Activated T-cell treated with anti-CD3 and anti-CD28 coated beads, Interleukin-2, amount 50 U/mL, for 48 hours (primary cell): ENCODE results near the gene SYTL3.
A peak's percentile ranks its signal among the peaks of the same experiment; 100 is the strongest.
"Not testable (repeated sequence)": the region's sequence is repeated elsewhere in the genome, so short reads cannot be mapped to it uniquely, and the experiment has no call there.

Experiments used
- DNase-seq, 2 experiments: peaks; one replicate each; pipeline ENCODE4 v3.0.0-alpha.2; 2020

SYTL3 gene

GRCh38 chr6:158694913-158695312 lies 45.1 kb downstream of the SYTL3 start:
- no peak for DNase-seq

- DNase-seq = no peak
Observed at GRCh38 chr6:158697811-158698210, 48.0 kb downstream of the SYTL3 start.

GRCh38 chr6:158698931-158699330 lies 49.1 kb downstream of the SYTL3 start:
- peak; percentile 47 to 52 for DNase-seq

- DNase-seq = not testable (repeated sequence)
Observed at GRCh38 chr6:158701268-158701667, 51.4 kb downstream of the SYTL3 start.

GRCh38 chr6:158703111-158703836 lies 53.4 kb downstream of the SYTL3 start:
- DNase-seq = no peak

- DNase-seq = peak; percentile 84 to 88
Observed at GRCh38 chr6:158703837-158704822, 54.3 kb downstream of the SYTL3 start.

GRCh38 chr6:158705386-158706126 lies 55.7 kb downstream of the SYTL3 start:
- no peak for DNase-seq

- DNase-seq = no peak
Observed at GRCh38 chr6:158706369-158706982, 56.6 kb downstream of the SYTL3 start.

- no peak for DNase-seq
Observed at GRCh38 chr6:158707120-158707820, 57.4 kb downstream of the SYTL3 start.

- no peak for DNase-seq
Observed at GRCh38 chr6:158707821-158708195, 58.0 kb downstream of the SYTL3 start.

- peak in 1 of 2 experiments; percentile 2 for DNase-seq
Observed at GRCh38 chr6:158708239-158708638, 58.4 kb downstream of the SYTL3 start.

- DNase-seq = no peak
Observed at GRCh38 chr6:158709809-158710208, 60.0 kb downstream of the SYTL3 start.

GRCh38 chr6:158711264-158711663 lies 61.4 kb downstream of the SYTL3 start:
- peak in 1 of 2 experiments; percentile 10 for DNase-seq

- no peak for DNase-seq
Observed at GRCh38 chr6:158713469-158713868, 63.6 kb downstream of the SYTL3 start.

- DNase-seq = no peak
Observed at GRCh38 chr6:158714706-158715105, 64.9 kb downstream of the SYTL3 start.

GRCh38 chr6:158715330-158716311 lies 65.8 kb downstream of the SYTL3 start:
- no peak for DNase-seq

GRCh38 chr6:158717341-158718330 lies 67.8 kb downstream of the SYTL3 start:
- DNase-seq = no peak

GRCh38 chr6:158718461-158719046 lies 68.7 kb downstream of the SYTL3 start:
- no peak for DNase-seq

GRCh38 chr6:158722176-158722729 lies 72.4 kb downstream of the SYTL3 start:
- no peak for DNase-seq
